Adipocyte (in vitro differentiated cells): ENCODE data around the gene MAP3K6.
"Not testable (repeated sequence)": the region's sequence is repeated elsewhere in the genome, so short reads cannot be mapped to it uniquely, and the experiment has no call there.

Experiments used
- DNase-seq: peaks from one replicate; pipeline ENCODE4 v3.0.0-alpha.2; 2015; ENCODE audit warnings: low read depth
- H3K27me3 ChIP-seq: replicated peaks from 2 replicates; pipeline ENCODE4 v1.7.0; 2013; ENCODE audit warnings: mild to moderate bottlenecking, low read length, moderate library complexity; ENCODE audit not compliant: control insufficient read depth, insufficient read depth
- H3K36me3 ChIP-seq: 2 replicates; pipeline ENCODE4 v1.7.0; 2013; ENCODE audit warnings: low read length, mild to moderate bottlenecking, moderate library complexity; ENCODE audit not compliant: control insufficient read depth, insufficient read depth, severe bottlenecking
- H3K4me1 ChIP-seq: 2 replicates; pipeline ENCODE4 v1.7.0; 2013; ENCODE audit warnings: mild to moderate bottlenecking, low read length, moderate library complexity; ENCODE audit not compliant: control insufficient read depth, insufficient read depth
- H3K4me3 ChIP-seq: 2 replicates; pipeline ENCODE4 v1.7.0; 2013; ENCODE audit warnings: mild to moderate bottlenecking, low read length, moderate library complexity
- H3K9ac ChIP-seq: 2 replicates; pipeline ENCODE4 v1.7.0; 2013; ENCODE audit warnings: mild to moderate bottlenecking, low read length, moderate library complexity
- H3K9me3 ChIP-seq: 2 replicates; pipeline ENCODE4 v1.7.0; 2013; ENCODE audit warnings: mild to moderate bottlenecking, low read length, moderate library complexity; ENCODE audit not compliant: control insufficient read depth

The MAP3K6 gene

DNA sequence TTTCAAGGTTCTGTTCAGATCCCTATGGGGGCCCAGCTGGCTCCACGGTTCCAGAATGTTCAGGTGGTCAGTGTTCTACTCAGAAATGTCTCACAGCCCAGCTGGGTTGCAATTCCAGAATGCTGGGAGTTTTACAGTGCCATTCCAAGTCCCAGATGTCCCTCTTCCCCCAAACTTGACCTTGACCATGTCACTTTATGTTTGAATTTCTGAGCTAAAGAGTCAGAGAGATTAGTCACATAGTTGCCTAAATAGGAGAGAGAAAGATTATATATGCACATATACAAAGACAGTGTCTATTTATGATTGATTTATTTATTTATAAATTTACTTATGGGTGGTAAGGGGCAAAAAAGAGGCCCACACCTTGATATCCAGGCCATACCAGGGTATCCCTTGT lies 28.2 kb upstream of the MAP3K6 start:
- no peaks in the 10 kb centered on the region for H3K9me3 ChIP-seq
- H3K9ac ChIP-seq, result no peak overlapping the region
- no peak overlapping the region for H3K4me3 ChIP-seq
- peaks cover 24% of the 10 kb centered on the region for H3K4me1 ChIP-seq
- no peaks in the 10 kb centered on the region for H3K27me3 ChIP-seq
- no peaks in the 10 kb centered on the region for H3K36me3 ChIP-seq
- peak; percentile 34 for DNase-seq

DNA sequence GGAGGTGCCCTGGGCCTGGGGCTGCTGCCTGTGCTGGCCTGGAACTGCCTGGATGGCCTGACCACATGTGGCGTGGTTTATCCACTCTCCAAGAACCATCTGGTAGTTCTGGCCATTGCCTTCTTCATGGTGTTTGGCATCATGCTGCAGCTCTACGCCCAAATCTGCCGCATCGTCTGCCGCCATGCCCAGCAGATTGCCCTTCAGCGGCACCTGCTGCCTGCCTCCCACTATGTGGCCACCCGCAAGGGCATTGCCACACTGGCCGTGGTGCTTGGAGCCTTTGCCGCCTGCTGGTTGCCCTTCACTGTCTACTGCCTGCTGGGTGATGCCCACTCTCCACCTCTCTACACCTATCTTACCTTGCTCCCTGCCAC lies 27.5 kb upstream of the MAP3K6 start:
- Histone ChIP-seq H3K9me3 (no peaks in the 10 kb centered on the region), H3K27me3 (no peaks in the 10 kb centered on the region), H3K4me1 (peaks cover 18% of the 10 kb centered on the region), H3K9ac (no peak overlapping the region), H3K4me3 (no peak overlapping the region), H3K36me3 (no peaks in the 10 kb centered on the region)
- DNase-seq, result no peak

DNA sequence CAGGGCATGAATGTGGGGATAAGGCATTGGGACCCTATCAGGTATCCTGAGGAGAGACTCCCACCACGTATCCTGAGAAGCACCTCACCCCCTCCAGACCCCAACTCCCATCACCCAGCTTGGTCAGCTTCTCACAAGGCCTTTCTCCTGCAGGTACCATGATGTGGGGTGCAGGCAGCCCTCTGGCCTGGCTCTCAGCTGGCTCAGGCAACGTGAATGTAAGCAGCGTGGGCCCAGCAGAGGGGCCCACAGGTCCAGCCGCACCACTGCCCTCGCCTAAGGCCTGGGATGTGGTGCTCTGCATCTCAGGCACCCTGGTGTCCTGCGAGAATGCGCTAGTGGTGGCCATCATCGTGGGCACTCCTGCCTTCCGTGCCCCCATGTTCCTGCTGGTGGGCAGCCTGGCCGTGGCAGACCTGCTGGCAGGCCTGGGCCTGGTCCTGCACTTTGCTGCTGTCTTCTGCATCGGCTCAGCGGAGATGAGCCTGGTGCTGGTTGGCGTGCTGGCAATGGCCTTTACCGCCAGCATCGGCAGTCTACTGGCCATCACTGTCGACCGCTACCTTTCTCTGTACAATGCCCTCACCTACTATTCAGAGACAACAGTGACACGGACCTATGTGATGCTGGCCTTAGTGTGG lies 27.0 kb upstream of the MAP3K6 start:
- peaks cover 15% of the 10 kb centered on the region for H3K4me1 ChIP-seq
- no peak overlapping the region for H3K9ac ChIP-seq
- no peaks in the 10 kb centered on the region for H3K9me3 ChIP-seq
- no peaks in the 10 kb centered on the region for H3K27me3 ChIP-seq
- H3K36me3 ChIP-seq, result no peaks in the 10 kb centered on the region
- DNase-seq, result no peak
- no peak overlapping the region for H3K4me3 ChIP-seq

DNA sequence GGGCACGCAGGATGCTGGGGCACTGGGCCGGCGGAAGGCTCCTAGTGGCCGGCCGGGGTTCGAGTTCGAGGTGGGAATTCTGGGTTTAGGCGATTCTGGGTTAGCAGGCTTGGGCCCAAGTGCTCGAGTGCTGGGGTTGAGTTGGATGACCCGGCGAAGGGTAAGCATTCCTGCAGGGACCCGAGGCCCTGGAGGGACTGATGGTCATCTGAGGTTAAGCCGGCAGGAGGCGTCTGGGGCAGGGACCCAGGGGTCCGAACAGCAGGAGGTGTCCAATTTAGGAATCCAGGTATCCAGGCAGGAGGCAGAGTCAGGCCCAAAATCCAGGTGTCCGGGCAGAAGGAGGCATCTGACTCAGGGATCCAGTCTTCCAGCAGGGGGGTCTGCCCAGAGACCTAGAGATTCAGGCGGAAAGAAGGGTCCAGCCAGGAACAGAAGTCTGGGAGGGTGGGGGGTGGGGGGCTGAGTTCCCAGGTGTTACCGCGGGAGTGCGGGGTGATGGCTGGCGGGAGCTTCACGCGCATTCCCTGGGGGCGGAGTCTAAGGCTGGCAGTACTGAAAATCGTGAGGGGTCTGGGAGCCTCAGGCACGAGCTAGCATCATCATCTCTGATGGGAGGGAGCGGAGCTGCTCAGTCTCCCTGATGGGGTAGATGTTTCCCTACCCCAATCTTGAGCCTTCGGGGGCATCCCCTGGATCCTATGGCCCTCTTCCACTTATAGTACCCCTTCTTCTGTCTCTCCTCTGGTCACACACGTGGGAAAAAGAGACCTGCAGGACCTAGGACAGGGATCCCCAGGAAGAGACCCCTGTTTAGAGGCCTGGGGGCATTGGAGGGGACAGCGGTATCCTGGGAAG lies 26.2 kb upstream of the MAP3K6 start:
- no peaks in the 10 kb centered on the region for H3K9me3 ChIP-seq
- peak; percentile 27 for DNase-seq
- no peaks in the 10 kb centered on the region for H3K36me3 ChIP-seq
- H3K9ac ChIP-seq, result peak overlapping the region; percentile 73
- H3K4me1 ChIP-seq, result peaks cover 15% of the 10 kb centered on the region
- H3K27me3 ChIP-seq, result no peaks in the 10 kb centered on the region
- H3K4me3 ChIP-seq, result peak overlapping the region; percentile 80

DNA sequence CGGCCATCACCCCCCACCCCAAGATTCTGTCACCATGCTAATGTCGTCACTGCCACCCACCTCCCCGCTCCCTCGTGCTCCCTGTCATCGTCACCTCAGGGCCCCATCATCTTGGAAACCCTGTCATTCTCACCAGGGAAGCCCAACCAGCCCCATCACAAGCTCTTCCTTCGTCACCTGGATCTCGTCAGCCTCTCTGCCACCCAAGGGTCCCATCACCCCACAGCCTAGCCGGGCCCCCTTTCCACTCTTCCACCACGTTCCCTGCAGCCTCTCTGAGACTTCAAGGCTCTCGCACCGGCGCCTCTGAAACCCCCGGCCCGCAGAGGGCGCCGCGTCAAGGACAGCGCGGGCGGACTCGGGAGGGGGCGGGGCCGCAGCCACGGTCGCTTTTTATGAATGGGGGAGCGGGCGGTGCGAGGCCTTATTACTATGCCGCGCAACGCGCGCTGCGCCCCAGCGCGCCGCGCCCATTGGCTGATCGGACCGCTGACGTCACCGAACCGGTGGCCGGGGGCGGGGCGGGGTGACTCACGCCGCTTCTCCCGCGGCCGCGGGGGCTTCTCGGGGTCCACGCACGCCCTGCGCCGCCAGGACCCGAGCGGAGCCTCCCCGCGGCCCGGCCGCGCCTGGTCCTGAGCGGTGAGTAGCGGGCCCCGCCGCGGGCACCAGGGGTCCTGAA lies 25.5 kb upstream of the MAP3K6 start, which contains the start of gene GPR3:
TSS of gene GPR3 (plus strand) at position 527 of the 682 bp plus-strand sequence. CDS start 1,177 bp downstream, outside the sequence.
- no peaks in the 10 kb centered on the region for H3K9me3 ChIP-seq
- H3K27me3 ChIP-seq, result no peaks in the 10 kb centered on the region
- H3K9ac ChIP-seq, result peak within 1 kb of the TSS; percentile 73
- peak within 1 kb of the TSS; percentile 80 for H3K4me3 ChIP-seq
- no peaks in the 10 kb centered on the region for H3K36me3 ChIP-seq
- peaks cover 15% of the 10 kb centered on the region for H3K4me1 ChIP-seq
- DNase-seq, result peak; percentile 96

DNA sequence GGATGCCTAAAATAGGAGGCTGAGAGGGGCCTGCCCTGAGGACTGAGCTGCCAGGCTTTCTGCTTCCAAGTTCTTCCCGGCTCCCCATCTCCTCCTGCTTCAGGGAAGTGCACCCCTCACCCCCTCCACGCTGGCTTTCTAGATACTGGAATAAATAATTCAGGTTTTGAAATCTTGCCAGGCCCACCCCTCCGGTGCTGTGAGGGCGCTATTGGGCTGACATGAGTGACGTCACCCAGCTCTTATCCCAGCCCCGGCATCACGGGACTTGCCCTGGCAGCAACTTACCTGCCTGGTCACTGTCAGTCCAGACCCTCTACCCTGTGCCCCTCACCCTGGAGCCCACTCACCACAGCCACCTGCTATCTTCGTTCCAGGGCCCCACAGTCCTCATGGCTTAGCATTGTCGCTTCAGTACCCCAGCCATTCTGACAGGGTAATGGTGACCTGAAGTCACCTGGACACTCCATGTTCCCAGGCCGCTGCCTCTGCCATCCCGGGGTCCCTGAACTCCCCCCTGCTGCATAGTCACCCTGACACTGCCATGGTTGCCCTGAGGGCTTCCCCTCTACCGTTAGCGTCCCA lies 24.8 kb upstream of the MAP3K6 start:
- H3K4me1 ChIP-seq, result peaks cover 15% of the 10 kb centered on the region
- H3K36me3 ChIP-seq, result no peaks in the 10 kb centered on the region
- H3K27me3 ChIP-seq, result no peaks in the 10 kb centered on the region
- H3K9ac ChIP-seq, result peak overlapping the region; percentile 19
- peak; percentile 46 for DNase-seq
- peak overlapping the region; percentile 80 for H3K4me3 ChIP-seq
- no peaks in the 10 kb centered on the region for H3K9me3 ChIP-seq

DNA sequence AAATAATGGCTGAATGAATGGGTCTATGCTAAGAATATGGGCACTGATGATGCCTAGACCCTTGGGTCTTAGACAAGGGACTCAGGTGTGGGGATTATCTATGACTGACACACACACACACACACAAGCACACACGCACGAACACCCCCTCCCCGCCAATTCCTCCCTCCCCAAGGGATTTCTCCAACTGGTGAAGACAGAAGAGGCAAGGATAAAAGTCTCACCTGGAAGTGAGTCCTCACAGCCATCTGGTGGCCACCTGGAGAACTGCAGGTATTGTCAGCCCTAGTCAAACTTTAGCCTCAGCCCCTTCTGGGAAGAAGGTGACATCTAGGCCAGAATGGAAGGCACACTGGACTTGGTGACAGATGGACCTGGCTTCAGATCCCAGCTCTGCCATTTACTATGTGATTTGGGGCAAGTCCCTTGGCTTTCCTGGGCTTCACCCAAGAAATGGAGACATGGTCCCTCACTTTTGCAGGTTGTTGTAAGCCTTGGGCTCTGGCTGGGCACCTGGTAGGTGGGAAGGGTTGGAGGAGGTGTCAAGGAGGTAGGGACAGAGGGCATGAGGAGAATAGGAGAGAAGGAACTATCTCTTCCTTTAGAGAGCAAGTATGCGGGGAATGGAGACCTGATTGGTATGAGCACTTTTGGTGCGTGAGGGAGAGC lies 21.7 kb upstream of the MAP3K6 start:
- H3K9ac ChIP-seq, result no peak overlapping the region
- H3K4me3 ChIP-seq, result no peak overlapping the region
- H3K9me3 ChIP-seq, result no peaks in the 10 kb centered on the region
- H3K27me3 ChIP-seq, result peaks cover 7% of the 10 kb centered on the region
- no peaks in the 10 kb centered on the region for H3K36me3 ChIP-seq
- peaks cover 11% of the 10 kb centered on the region for H3K4me1 ChIP-seq
- DNase-seq, result peak; percentile 72

DNA sequence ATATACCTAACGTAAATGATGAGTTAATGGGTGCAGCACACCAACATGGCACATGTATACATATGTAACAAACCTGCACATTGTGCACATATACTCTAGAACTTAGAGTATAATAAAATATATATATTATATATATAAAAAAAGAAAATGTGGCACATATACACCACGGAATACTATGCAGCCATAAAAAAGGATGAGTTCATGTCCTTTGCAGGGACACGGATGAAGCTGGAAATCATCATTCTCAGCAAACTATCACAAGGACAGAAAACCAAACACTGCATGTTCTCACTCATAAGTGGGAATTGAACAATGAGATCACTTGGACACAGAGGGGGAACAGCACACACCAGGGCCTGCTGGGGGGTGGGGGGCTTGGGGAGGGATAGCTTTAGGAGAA lies 18.0 kb upstream of the MAP3K6 start:
- not testable (repeated sequence) for DNase-seq

DNA sequence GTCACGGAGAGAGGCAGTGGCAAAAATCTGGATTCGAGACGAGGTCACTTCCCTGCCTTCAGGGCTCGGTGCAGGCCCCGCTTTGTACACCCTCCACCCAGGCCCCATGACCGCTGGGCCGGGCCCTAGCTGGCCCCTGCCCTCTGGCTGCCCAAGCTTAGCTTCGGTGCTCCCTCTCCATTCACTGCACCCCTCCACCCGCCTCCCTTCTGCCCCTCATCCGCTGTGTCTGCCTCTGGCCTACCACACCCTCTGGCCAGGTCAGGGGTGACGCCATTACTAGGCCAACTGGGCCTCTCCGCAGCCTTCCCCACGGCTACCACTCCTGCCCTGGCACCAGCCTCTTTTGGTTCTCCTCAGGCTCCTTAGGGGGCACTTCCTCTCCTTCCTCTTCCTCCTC lies 16.9 kb upstream of the MAP3K6 start:
- peaks cover 7% of the 10 kb centered on the region for H3K4me1 ChIP-seq

More for the DNA sequence above, 18.0 kb upstream of the MAP3K6 start:
- H3K9ac ChIP-seq, H3K9me3 ChIP-seq, H3K36me3 ChIP-seq, H3K4me3 ChIP-seq, H3K4me1 ChIP-seq: not testable (repeated sequence)
- H3K27me3 ChIP-seq, result peaks cover 13% of the 10 kb centered on the region

DNA sequence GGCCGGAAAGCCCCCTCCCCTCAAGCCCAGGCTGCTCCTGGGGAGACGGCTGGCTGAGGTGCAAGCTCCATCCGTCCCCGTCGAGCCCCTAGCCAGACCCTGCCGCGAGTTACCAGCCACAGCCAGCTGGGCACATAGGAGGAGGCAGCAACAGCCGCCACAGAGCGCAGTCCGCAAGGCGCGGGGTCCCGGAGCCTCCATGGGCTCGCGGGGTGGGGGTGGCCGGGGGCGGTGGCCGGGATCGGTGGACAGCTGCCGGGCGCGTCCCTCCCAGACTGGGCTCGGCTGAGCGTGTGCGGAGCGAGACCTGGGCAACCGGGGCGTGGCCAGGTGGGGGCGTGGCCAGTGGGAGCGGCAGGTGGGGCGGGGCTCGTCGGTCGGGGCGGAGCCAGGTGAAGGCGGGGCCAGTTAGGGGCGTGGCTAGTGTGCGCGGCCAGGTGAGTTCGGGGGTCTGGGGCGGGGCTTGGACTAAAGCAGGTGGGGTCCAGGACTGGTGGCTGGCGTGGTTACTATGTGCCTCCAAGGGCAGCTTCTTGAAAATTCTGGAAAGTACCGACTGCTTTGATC lies 16.4 kb upstream of the MAP3K6 start, which contains the start of gene CD164L2:
TSS of gene CD164L2 (minus strand) at position 295 of the 567 bp plus-strand sequence. CDS start at position 201, 94 bp downstream.
- H3K36me3 ChIP-seq, result no peaks in the 10 kb centered on the region
- H3K9ac ChIP-seq, result no peak within 1 kb of the TSS
- peaks cover 13% of the 10 kb centered on the region for H3K27me3 ChIP-seq
- H3K4me1 ChIP-seq, result peaks cover 7% of the 10 kb centered on the region
- no peaks in the 10 kb centered on the region for H3K9me3 ChIP-seq
- no peak within 1 kb of the TSS for H3K4me3 ChIP-seq
- DNase-seq, result no peak

More for the DNA sequence above, 16.9 kb upstream of the MAP3K6 start:
- no peak for DNase-seq
- Histone ChIP-seq H3K27me3 (peaks cover 13% of the 10 kb centered on the region), H3K36me3 (no peaks in the 10 kb centered on the region), H3K9ac (no peak overlapping the region), H3K9me3 (no peaks in the 10 kb centered on the region), H3K4me3 (no peak overlapping the region)
